Umbilical cord (tissue), 2 donors: ENCODE measurements around the gene FARP1. TPM values are rescaled to one million over a fixed set of nuclear protein-coding genes. Genes with fewer than 3 reads are reported as not detected.

Experiments used
- DNase-seq: peaks from one replicate; pipeline ENCODE4 v3.0.0-alpha.2; 2015; ENCODE audit warnings: low spot score
- total RNA-seq: library from RNA; depleted of rRNA; stranded (reverse); fragments of >200 nt; gene quantifications from one replicate; pipeline ENCODE4 v1.2.3, GENCODE V29; 2014; ENCODE audit warnings: low replicate concordance; ENCODE audit not compliant: insufficient read depth

Gene FARP1
- total RNA-seq, 1 donor from 2014 or later, result 56.6 TPM

DNA sequence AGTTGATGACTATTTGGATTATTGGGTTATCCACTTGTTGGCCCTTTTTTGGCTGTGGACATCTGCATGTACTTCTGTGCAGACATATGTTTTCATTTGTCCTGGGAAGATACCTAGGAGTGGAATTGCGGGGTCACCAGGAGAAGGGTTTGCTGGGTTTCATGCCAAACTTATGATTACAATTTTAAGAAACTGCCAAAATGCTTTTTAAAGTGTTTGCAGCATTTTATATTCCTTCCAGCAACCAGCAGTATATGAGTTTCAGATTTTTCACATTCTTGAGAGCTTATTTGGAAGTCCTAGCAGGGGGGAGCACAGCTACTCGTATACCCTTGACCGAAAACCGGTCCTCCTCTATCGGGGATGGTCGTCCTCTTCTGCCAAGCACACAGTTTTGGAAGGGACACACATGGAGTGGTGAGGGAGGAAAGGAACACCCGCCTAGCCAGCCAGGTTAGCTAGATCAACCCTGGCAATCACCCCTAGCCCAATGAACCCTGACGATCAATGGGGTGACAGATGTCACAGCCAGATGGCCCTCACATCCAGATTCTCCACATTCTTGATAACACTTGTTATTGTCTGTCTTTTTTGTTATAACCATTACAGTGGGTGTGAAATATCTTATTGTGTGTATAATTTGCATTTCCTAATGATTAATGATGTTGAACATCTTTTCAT, 60.9 kb downstream of the FARP1 start:
- peak; percentile 67 for DNase-seq

DNA sequence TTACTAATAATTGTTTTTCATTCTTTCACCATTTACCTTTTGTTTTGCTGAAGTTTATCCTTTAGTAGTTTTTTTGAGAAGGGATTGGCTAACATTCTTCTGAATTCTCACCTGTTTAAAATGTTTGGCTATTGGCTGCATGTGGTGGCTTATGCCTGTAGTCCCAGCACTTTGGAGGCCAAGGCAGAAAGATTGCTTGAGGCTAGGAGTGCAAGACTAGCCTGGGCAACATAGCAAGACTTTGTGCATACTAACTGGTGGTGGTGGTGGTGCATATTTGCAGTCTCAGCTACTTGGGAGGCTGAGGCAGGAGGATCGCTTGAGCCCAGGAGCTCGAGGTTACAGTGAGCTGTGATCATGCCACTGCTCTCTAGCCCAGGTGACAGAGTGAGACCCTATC, 61.7 kb downstream of the FARP1 start:
- DNase-seq, result no peak

DNA sequence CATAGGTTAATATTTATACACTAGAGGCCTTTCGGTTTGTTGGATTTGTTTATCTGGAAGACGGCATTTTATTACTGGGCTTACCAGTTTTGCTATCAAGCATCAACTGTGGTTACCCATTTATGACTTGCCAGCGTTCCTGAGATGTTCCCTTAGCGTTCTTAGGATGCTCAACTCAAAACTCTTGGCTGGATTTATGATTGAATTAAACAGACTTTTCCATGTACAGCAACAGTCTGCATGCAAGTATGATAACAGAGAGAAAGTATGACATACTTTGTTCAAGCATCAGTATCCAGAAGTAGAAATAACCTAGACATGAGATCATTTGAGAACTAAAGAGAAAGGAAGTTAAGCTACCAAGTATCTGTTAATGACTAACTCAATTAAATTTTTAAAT, 64.1 kb downstream of the FARP1 start:
- DNase-seq, result peak; percentile 97

DNA sequence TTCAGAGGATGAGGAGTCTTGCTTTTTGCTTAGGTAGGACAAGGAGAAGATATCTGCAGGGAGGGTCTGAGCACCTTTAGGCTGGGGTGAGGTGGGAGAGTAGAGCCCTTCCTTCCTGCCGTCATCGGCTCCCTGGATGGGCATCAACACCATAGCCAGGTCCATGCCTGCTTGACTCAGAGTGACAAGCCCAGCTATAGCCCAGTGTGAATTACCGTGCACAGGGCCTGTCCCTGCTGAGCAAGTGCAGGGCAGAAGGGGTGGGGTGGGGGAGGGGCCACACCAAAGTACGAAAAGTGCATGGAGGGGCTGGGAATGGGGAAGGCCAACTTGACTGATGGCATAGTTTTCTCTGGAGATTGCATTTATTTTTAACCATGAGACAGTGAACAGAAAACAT, 64.5 kb downstream of the FARP1 start:
- peak; percentile 67 for DNase-seq

DNA sequence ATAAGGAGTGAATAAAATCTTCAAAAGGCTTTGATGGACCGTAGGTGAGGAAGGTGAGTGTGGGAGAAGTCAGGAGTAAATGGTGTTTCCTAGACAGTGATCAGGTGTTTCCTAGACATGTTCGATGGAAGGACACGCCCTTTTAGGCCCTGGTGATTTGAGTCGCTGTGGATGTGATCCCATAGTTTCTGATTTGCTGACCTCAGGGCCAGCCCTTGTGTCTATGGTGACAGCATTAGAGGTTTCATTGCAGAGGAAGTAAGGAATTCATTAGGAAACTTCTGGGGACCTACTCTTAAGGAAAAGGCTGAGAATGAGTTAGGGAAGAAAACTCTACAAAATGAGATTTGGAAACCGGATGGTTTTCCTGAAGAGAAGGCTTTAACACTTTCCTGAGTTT, 65.7 kb downstream of the FARP1 start:
- no peak for DNase-seq

DNA sequence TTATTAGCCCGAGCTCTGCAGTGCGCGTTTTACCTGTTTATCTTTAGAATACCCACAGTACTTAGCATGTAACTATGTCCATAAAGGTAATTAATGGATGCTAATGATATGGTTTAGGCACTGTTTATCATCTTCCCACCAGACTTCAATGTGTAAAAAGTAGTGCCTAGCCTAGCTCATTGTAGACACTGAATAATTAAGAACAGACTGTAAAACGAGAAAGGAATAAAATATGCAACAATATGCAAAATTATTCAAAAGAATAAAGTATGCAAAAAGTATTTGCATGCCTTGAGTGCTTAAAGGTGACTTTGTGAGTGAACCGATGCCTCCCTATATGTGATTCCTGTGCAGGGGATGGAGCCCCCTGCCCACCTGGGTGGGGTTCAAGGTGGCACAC, 69.9 kb downstream of the FARP1 start:
- DNase-seq, result no peak

DNA sequence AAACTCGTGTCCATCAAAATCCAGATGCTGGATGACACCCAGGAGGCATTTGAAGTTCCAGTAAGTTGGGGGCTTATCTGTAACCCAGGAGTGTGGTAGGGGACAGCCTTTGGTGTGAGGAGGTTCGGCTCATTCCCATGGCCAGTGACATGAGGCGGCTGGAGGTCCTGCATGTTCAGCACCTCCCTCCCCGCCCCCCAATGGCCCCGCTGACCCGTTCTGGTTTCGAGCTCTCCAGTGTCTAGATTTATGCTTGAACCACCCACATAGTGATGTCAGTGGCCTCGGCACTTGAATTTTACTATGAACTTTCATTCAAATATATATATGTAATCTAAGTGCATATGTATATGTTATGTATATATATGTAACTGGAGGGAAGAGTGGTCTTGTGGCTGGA, 70.5 kb downstream of the FARP1 start:
- DNase-seq, result no peak

DNA sequence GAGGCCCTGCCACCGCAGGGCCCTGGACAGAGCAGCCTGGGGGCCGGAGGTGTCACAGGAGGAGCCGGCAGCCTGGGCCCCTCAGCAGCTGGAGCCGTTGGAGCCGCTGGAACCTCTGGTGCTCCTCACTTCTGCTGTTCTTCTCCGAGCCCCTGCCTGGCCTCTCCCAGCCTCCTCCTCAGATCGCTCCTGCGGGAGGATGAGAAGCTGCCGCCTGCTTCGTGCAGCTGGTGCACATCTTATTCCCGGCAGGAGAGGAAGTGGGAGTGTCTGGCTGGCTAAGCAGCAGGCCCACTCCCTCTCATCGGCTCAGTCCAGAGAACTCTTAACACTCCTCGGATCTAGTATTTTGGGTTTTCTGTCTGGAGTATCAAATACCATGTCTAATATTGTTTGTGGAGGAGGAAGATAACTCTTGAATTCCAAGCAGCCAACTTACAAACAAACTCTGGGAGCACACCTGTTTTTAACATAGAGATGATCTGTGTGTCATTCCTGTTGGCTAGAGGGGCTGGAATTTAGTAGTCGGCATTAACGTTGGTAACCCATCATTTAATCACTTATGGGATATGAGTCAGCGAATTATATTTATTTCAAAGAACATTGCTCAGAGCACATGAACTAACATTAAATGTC, 71.2 kb downstream of the FARP1 start:
- peak; percentile 74 for DNase-seq

DNA sequence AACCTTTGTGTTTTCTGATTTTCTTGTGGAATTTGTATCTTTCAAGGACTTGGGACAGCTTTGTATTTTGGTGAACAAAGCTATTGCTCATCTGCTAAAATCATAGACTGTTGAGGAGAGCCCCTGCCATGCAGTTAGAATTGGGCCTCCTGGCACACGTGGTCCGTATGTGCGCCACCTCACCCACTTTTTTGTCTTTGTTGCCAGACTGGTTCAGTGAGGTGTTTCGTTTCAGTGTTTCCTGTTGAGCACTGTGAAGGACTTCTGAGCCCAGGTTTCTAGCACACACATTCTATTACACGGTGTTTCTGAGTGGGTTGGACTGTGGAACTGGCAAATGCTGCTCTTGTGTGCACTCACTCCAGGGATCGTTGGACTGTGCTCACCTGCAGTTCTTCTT, 71.8 kb downstream of the FARP1 start:
- peak; percentile 61 for DNase-seq

DNA sequence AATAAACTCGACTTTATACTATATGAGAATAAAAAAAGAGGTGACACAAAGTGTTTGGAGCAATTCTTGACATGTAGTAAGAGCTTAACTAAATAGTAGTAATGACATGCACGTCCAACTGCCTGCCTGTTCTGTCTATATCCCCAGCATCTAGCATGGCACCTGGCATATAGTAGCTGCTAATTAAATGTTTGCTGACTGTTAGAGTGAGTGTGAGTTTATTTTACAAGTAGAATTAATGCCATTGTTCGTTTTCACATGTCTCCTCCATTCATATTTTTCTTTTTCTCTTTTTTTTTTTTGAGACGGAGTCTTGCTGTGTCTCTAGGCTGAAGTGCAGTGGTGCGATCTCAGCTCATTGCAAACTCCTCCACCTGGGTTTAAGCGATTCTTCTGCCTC, 72.6 kb downstream of the FARP1 start:
- no peak for DNase-seq

DNA sequence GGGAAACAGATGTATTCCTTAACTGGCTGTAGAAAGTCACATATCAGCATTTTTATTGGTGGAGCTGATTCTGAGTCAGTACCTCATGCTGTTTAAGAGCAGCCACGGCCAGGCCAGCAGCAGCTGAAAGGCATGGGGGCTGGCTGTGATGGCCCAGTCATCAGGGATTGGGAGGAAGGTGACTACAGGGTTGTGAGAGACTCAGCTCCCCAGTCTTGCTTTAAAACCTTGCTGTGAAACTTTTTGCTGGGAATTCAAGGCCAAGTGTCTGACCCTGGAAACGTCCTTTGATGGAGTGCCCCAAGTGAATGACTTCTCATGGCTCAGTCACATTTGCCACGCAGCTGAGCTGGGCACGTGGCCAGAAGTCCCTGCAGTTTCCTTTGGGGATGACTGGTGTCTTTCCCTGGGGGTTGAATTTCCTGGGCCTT, 73.3 kb downstream of the FARP1 start:
- DNase-seq, result peak; percentile 44

DNA sequence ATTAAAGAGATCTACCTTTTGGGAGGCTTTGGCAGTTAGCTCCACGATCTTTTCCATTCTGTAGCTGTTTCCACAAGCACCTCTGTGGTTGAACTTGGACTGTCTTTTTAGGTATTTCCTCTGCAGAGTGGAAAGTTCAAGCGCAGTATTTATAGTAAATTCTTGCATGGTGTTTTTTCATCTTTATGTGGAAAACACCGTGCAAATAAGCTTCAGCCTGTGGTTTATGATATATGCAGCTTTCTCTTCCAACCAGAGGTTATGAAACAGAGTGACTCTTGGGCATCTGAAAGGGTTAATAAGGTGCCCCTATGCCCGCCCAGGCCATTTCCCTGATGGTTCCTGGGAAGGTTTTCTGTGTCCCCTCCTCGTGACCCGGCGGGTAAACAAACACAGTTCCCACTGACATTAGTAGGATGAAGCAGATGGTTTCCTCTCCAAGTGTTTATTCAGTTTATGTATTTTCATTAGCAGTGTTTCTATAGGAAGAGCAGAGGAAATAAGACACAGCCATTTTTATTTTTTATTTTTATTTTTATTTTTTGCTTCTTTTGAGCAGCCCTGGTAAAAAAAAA, 73.9 kb downstream of the FARP1 start:
- no peak for DNase-seq

DNA sequence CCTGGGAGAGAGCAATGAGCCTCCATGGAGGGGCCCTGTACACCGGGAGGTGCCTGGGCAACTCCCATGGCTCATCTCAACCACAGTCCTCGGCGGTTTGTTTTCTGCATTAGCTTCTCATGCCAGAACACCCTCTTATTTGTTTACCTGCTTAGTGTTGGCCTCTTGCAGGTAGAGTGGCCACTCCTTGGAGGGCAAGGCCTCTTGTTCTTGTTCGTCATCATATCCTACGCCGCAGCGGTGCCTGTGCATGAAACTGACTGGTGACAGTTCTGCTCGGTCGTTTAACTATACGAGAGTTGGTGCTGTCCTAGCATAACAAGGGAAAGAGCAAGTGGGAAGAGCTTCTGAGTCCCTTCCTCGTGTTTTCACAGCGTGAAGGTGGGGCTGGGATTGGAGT, 74.7 kb downstream of the FARP1 start:
- DNase-seq, result no peak

DNA sequence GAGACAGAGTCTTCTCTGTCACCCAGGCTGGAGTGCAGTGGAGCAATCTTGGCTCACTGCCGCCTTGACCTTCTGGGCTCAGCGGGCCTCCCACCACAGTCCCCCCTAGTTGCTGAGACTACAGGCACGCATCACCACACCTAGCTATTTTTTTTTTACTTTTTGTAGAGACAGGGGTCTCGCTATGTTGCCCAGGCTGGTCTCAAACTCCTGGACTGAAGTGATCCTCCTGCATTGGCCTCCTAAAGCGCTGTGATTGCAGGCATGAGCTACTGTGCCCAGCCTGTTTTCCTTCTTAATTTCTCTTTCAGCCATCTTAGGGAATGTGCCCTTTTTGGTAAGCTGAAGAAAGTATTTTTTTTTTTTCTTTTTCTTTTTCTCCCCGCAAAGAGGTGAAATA, 76.8 kb downstream of the FARP1 start:
- no peak for DNase-seq

DNA sequence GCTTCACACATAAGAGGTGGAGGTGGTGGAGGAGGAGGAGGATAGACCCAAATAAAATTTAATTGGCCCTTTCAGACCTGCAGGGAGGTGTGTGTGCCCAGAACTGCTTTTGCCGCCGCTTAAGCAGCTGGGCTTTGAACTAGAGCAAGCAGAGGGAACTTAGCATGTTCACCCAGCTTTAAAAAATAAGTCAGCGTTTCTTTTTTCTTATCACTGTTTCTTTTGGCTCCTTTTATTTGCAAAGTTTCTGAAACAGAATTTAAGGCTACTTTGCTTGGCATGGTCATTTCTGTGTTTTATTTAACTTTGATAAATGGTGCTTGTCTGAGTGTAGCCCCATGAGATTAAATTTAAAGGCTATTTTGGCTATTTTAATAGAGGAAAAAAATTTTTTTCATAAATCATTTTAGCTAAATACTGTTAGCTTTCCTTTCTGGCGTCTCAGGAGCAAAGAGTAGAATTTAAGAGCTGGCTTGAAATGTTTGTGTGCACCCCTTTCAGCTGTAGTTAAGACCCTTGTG, 77.4 kb downstream of the FARP1 start:
- peak; percentile 92 for DNase-seq

DNA sequence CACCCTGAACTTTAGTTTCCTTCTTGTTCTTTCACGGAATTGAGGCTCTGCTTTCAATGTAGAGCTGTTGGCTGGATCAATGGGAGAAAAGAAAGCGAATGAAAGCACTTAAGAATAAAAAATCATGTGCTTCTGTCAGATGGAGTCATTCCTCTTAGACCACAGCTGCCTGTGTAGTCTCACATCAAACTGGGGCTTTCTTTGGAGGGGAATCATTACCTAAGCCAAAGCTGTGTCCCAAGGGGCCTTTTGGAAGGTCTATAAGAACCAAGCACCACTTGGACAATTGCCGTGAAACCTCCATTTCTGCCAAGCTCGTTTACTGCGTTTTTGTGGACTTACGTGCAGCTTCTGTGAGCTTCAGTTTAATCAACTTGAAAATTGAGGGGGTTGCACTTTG, 78.3 kb downstream of the FARP1 start:
- peak; percentile 77 for DNase-seq

DNA sequence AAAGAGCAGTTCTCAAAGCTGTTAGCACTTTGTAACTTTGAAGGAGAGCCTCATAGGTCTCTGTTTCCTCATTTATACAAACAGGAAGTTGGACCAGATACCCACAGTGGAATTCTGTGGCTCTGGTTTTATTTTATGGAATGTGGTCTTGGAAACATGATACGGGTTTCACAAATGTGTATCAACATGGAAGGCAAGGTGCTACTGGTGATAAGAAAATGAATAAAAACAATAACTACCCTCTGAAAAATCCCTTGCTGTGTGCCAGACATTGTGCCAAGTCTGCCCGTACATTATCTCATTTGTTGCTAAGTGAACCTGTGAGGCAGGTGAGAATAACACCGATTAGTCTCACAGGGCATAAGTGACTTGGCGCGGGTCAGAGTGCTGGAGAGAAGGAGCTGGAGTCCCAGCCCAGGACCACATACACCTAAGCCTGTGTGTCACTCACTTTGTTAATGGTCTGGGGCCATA, 79.2 kb downstream of the FARP1 start:
- no peak for DNase-seq

DNA sequence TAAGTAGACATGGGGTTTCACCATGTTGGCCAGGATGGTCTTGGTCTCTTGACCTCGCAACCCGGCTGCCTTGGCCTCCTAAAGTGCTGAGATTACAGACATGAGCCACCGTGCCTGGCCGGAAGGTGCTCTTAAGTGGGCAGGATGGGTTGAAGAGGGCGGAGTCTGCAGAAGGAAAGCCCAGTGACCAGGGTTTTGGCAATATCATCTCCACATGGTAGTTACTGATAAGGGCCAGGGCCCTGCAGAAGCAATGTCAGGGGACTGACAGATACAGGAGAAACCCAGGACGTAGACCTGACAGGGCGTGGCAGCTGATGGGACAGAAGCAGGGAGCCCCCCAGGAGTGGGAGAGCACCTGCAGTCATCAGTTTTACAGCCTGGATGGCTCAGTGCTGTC, 79.9 kb downstream of the FARP1 start:
- DNase-seq, result no peak

DNA sequence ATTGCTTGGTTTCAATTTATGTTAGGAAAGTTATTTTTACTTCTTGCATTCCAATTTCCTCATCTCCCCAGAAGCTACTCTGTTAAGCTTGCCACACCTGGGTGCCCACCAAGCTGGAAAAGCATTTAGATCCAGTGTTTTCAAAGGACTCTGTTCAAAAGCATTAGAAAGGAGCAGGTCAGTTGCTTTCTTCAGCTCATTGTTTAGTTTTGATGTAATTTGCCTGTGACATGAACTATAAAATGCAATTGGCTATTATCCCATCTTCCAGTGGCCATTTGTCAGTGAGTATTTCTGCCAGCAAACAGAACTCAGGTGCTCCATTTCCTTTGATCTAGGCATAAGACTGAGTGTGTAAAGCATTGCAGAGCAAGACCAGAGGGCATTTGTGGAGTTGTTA, 80.8 kb downstream of the FARP1 start:
- no peak for DNase-seq

DNA sequence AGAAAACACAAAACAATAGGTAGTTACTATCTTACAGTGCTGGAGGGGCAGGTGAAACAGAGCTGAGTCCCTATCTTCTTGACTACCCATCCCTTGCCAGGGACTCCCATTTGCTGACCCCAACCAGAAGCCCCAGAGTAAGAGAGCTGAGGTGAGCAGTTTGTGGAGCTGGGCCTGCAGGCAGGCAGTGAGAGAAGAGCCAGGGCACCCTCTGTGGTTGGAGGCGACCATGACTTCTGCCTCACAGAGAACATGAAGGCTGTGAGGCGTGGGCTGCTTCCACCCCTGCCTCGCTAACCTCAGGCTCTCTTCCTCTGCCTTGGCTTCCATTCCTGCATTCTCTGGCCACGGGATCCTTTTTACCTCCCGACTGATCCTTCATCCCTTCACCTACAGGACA, 81.7 kb downstream of the FARP1 start:
- DNase-seq, result no peak

DNA sequence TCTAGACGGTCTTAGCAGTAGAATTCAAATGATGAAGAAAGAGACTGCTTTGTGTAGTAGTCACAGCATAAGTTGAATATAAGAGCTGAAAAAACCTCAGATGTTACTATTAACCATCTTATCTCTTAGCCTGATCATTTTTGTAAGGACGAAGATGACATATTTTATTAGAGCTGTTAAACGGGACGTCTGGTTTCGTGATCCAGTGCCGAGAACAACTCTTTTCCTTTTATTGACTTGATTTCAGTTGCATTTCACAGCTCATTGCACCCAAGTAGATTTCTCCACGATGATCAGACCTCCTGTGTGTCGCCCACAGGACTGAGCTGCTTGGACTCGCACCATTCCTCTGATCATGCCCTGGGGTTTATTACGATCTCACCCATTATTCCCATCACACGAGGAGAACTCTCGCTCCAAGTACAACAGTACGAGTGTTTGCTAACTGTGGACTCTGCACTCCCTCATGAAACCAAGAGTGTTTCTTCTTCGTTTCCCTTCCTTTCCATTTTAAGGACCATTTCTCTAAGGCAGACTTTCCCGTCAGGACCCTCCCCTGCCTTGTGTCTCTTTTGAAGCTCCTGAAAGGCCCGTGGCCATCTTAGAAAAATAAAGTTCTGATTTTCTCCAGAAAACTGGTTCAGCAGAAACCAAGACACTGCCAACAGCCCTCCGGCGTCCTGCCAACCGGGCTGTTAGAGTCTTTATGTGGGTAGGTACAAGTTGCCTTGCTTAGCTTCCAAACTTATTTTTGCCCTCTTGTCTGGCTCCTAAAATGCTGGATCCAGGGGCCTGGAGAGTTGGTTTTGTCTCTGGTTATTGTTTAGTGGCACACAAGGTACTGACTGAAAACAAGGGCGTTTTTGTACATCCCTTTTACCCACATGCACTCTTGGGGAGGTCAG, 82.4 kb downstream of the FARP1 start:
- DNase-seq, result no peak

DNA sequence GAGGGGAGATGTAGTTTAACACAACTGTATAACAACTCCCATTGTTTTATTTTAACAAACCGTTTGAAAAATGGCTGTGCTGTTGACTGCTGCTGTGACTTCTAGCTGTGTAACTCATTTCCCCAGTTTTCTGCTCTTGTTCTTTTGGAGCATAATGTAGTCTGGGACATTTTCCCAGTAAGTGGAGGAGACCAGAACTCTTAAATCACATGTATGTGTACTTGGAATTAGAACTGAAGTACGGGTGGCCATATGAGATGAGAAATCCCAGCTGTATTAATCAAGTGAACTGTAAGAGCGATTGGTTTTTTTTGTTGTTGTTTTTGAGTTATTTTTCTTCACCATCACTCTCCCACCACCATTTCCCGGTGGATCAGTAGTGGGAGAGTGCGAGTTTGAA, 83.6 kb downstream of the FARP1 start:
- no peak for DNase-seq
